ENCODE measurements around the gene MOG.

DNA sequence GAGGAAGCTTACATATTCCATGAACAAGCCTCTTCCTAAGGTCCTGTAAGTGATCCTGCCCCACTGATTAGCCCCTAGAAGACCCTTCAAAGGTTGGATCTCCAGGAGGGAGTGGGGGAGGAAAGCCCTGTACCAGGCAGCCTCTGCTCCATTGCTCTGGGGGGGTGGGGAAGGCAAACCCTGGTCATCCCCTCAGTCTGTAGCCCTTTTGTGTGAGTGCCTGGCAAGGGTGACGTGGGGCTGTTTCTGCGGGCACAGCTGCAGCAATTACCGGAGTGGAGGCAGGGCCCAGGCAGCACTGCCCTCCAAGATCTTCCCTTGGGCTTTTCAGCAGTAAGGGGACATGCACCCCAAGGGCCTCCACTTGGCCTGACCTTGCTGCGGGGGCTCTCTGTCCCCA lies at the start of gene MOG:
- TF ChIP-seq POLR2A (IDR thresholded peaks at IDR 0.05) (no peak), POLR2AphosphoS5 (IDR thresholded peaks at IDR 0.05; ENCODE audit: insufficient read depth in 1 of 2, low read depth in 1 of 2) (no peak)
- TF ChIP-seq, protein P1, sequence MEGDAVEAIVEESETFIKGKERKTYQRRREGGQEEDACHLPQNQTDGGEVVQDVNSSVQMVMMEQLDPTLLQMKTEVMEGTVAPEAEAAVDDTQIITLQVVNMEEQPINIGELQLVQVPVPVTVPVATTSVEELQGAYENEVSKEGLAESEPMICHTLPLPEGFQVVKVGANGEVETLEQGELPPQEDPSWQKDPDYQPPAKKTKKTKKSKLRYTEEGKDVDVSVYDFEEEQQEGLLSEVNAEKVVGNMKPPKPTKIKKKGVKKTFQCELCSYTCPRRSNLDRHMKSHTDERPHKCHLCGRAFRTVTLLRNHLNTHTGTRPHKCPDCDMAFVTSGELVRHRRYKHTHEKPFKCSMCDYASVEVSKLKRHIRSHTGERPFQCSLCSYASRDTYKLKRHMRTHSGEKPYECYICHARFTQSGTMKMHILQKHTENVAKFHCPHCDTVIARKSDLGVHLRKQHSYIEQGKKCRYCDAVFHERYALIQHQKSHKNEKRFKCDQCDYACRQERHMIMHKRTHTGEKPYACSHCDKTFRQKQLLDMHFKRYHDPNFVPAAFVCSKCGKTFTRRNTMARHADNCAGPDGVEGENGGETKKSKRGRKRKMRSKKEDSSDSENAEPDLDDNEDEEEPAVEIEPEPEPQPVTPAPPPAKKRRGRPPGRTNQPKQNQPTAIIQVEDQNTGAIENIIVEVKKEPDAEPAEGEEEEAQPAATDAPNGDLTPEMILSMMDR (IDR thresholded peaks at IDR 0.05) = no peak

Measured in vagina (tissue), 2 donors.